Smooth muscle cell (in vitro differentiated cells): ENCODE data around the gene TOPORS. TPM values are rescaled to one million over a fixed set of nuclear protein-coding genes. Genes with fewer than 3 reads are reported as not detected.

Experiments used
- DNase-seq: peaks from one replicate; lab custom pipeline; 2025; ENCODE audit not compliant: unreplicated experiment; lab: John Stamatoyannopoulos, UW
- H2AFZ ChIP-seq: fragments of 200-600 bp; sonication (generic); 2 replicates; pipeline ENCODE4 v1.6.0; 2016; ENCODE audit warnings: antibody characterized with exemption, low read depth, mild to moderate bottlenecking
- H3F3A ChIP-seq: fragments of 200-600 bp; sonication (generic); 2 replicates; pipeline ENCODE4 v1.6.0; 2017; ENCODE audit warnings: antibody characterized with exemption, low read depth
- H3K27ac ChIP-seq: fragments of 200-600 bp; sonication (generic); 2 replicates; pipeline ENCODE4 v1.5.1; 2016; ENCODE audit warnings: low read depth, mild to moderate bottlenecking
- H3K27me3 ChIP-seq: fragments of 200-600 bp; sonication (generic); 2 replicates; pipeline ENCODE4 v1.6.1; 2016; ENCODE audit warnings: low read depth, mild to moderate bottlenecking
- H3K36me3 ChIP-seq: fragments of 200-600 bp; sonication (generic); 2 replicates; pipeline ENCODE4 v1.5.1; 2016; ENCODE audit warnings: low read depth
- H3K4me1 ChIP-seq: fragments of 200-600 bp; sonication (generic); 2 replicates; pipeline ENCODE4 v1.5.1; 2016; ENCODE audit warnings: low read depth
- H3K4me2 ChIP-seq: fragments of 200-600 bp; sonication (generic); 2 replicates; pipeline ENCODE4 v1.6.0; 2016; ENCODE audit warnings: mild to moderate bottlenecking
- H3K4me3 ChIP-seq: fragments of 200-600 bp; sonication (generic); 2 replicates; pipeline ENCODE4 v1.5.1; 2016; ENCODE audit warnings: mild to moderate bottlenecking
- H3K79me2 ChIP-seq: fragments of 200-600 bp; sonication (generic); 2 replicates; pipeline ENCODE4 v1.6.0; 2016; ENCODE audit warnings: low read depth, mild to moderate bottlenecking
- H3K9ac ChIP-seq: fragments of 200-600 bp; sonication (generic); 2 replicates; pipeline ENCODE4 v1.6.0; 2016; ENCODE audit warnings: low read depth
- H3K9me3 ChIP-seq: fragments of 200-600 bp; sonication (generic); replicated peaks from 2 replicates; pipeline ENCODE4 v1.5.1; 2016; ENCODE audit warnings: low read depth
- H4K20me1 ChIP-seq: fragments of 200-600 bp; sonication (generic); 2 replicates; pipeline ENCODE4 v1.6.0; 2016; ENCODE audit warnings: low read depth
- WGBS: methylation state at CpG from one replicate; pipeline ENCODE4 v1.1.7; 2016; ENCODE audit warnings: low lambda C conversion rate; 5-methylcytosine and 5-hydroxymethylcytosine counted together
- polyA plus RNA-seq: library from polyadenylated mRNA; unstranded; fragments of >200 nt; fragmentation: Nextera tagmentation; extraction: Ambion mirVana; gene quantifications from 2 replicates; pipeline ENCODE4 v1.2.1, GENCODE V29; 2016
- total RNA-seq: library from RNA; depleted of rRNA; stranded (reverse); fragments of >200 nt; gene quantifications from 2 replicates; pipeline ENCODE4 v1.2.3, GENCODE V29; 2014
- TF ChIP-seq, protein P1 (sequence below): fragments of 200-600 bp; sonication (generic); IDR thresholded peaks from 2 replicates; pipeline ENCODE4 v1.5.1; 2017; ENCODE audit warnings: borderline replicate concordance, mild to moderate bottlenecking, antibody characterized with exemption; ENCODE audit not compliant: insufficient read depth, poor library complexity, severe bottlenecking

Gene TOPORS
- total and polyA plus RNA-seq, 2 experiments from 2014 or later: 14.2 to 25.3 TPM

GRCh38 chr9:32579706-32580331 lies 27.4 kb upstream of the TOPORS start:
- Histone ChIP-seq H3K27ac (no peak overlapping the region), H4K20me1 (no peaks in the 10 kb centered on the region), H3K4me2 (no peak overlapping the region), H3K27me3 (no peaks in the 10 kb centered on the region), H3K9ac (no peak overlapping the region), H3F3A (no peaks in the 10 kb centered on the region), H3K79me2 (no peaks in the 10 kb centered on the region), H2AFZ (no peak overlapping the region), H3K36me3 (no peaks in the 10 kb centered on the region), H3K9me3 (no peaks in the 10 kb centered on the region), H3K4me3 (no peak overlapping the region), H3K4me1 (peaks cover 9% of the 10 kb centered on the region)
- DNase-seq: peak; percentile 12
- TF ChIP-seq, protein P1, sequence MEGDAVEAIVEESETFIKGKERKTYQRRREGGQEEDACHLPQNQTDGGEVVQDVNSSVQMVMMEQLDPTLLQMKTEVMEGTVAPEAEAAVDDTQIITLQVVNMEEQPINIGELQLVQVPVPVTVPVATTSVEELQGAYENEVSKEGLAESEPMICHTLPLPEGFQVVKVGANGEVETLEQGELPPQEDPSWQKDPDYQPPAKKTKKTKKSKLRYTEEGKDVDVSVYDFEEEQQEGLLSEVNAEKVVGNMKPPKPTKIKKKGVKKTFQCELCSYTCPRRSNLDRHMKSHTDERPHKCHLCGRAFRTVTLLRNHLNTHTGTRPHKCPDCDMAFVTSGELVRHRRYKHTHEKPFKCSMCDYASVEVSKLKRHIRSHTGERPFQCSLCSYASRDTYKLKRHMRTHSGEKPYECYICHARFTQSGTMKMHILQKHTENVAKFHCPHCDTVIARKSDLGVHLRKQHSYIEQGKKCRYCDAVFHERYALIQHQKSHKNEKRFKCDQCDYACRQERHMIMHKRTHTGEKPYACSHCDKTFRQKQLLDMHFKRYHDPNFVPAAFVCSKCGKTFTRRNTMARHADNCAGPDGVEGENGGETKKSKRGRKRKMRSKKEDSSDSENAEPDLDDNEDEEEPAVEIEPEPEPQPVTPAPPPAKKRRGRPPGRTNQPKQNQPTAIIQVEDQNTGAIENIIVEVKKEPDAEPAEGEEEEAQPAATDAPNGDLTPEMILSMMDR: peak; percentile 93
- 25% methylated on average over 4 of the region's 4 CpGs for WGBS

DNA sequence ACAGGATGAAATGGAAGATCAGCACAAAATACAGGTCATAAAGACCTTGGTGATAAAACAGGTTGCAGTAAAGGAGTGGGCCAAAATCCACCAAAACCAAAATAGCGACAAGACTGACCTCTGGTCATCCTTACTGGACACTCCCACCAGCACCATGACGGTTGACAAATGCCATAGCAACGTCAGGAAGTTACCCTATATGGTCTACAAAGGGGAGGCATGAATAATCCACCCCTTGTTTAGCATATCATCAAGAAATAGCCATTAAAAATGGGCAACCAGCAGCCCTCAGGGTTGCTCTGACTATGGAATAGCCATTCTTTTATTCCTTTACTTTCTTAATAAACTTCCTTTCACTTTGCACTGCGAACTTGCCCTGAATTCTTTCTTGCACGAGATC lies 26.6 kb upstream of the TOPORS start:
- no peak overlapping the region for H3K27ac ChIP-seq
- no peak overlapping the region for H2AFZ ChIP-seq
- H3K4me3 ChIP-seq: no peak overlapping the region
- H3F3A ChIP-seq: no peaks in the 10 kb centered on the region
- TF ChIP-seq, protein P1: no peak
- peaks cover 9% of the 10 kb centered on the region for H3K4me1 ChIP-seq
- H3K79me2 ChIP-seq: no peaks in the 10 kb centered on the region
- H4K20me1 ChIP-seq: no peaks in the 10 kb centered on the region
- no peak for DNase-seq
- H3K27me3 ChIP-seq: no peaks in the 10 kb centered on the region
- no peaks in the 10 kb centered on the region for H3K9me3 ChIP-seq
- WGBS: 82% methylated on average over 5 of the region's 5 CpGs
- no peak overlapping the region for H3K9ac ChIP-seq
- H3K36me3 ChIP-seq: no peaks in the 10 kb centered on the region
- no peak overlapping the region for H3K4me2 ChIP-seq

DNA sequence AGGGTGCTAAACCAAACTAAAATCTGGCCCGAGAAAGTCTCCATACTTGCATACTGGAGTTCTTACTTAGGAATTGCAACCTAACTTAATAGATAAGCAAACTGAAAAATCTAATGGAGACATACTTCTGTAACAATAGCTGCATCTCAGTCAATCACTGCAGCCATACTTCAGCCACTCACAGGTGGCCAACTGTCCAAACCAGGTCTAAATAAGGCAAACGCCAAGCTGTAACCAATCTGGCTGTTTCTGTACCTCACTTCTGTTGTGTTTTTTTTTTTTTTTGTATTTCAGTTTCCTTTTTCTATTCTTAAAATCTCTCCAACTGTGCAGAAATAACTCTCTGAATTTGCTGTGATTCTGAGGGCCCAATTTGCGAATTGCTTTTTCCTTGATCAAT lies 24.9 kb upstream of the TOPORS start:
- no peaks in the 10 kb centered on the region for H3K27me3 ChIP-seq
- TF ChIP-seq, protein P1: no peak
- H3K36me3 ChIP-seq: no peaks in the 10 kb centered on the region
- H3K79me2 ChIP-seq: peaks cover 2% of the 10 kb centered on the region
- H3K9ac ChIP-seq: no peak overlapping the region
- peaks cover 14% of the 10 kb centered on the region for H3K4me1 ChIP-seq
- H3K4me2 ChIP-seq: no peak overlapping the region
- no peaks in the 10 kb centered on the region for H3F3A ChIP-seq
- DNase-seq: no peak
- no peak overlapping the region for H2AFZ ChIP-seq
- H4K20me1 ChIP-seq: no peaks in the 10 kb centered on the region
- H3K4me3 ChIP-seq: no peak overlapping the region
- no peak overlapping the region for H3K27ac ChIP-seq
- 88% methylated on average over 3 of the region's 3 CpGs for WGBS
- no peaks in the 10 kb centered on the region for H3K9me3 ChIP-seq

GRCh38 chr9:32574858-32575257 lies 22.5 kb upstream of the TOPORS start:
- no peak overlapping the region for H3K4me3 ChIP-seq
- no peaks in the 10 kb centered on the region for H3K27me3 ChIP-seq
- no peak overlapping the region for H3K27ac ChIP-seq
- no peak overlapping the region for H3K9ac ChIP-seq
- H3K79me2 ChIP-seq: peaks cover 27% of the 10 kb centered on the region
- WGBS: 91% methylated on average over 1 of the region's 1 CpG
- peaks cover 6% of the 10 kb centered on the region for H4K20me1 ChIP-seq
- no peak for DNase-seq
- no peaks in the 10 kb centered on the region for H3K9me3 ChIP-seq
- H3F3A ChIP-seq: no peaks in the 10 kb centered on the region
- H3K4me2 ChIP-seq: no peak overlapping the region
- no peaks in the 10 kb centered on the region for H3K36me3 ChIP-seq
- H3K4me1 ChIP-seq: peaks cover 20% of the 10 kb centered on the region
- H2AFZ ChIP-seq: no peak overlapping the region
- TF ChIP-seq, protein P1: no peak
